Heart right ventricle (tissue), 16 donors: Measurements from ENCODE around the gene ZBED1. TPM values are rescaled to one million over a fixed set of nuclear protein-coding genes. Genes with fewer than 3 reads are reported as not detected.
A peak's percentile ranks its signal among the peaks of the same experiment; 100 is the strongest.

Experiments
- ATAC-seq, 8 donors: fragments of 200-7000 bp; cut with Tn5 transposase; one replicate each; pipeline ENCODE4 v1.9.1; 2020; ENCODE audit warnings: mild to moderate bottlenecking in 8 of 8, moderate library complexity in 8 of 8, moderate number of reproducible peaks in 1 of 8
- DNase-seq, 2 donors: peaks; one replicate each; pipeline ENCODE4 v3.0.0-alpha.2; 2020
- H3K27ac ChIP-seq, 10 donors: fragments of 200-600 bp; sonication (generic) in 2 of 10; one replicate each; pipeline versions ENCODE4 v1.5.0 to v1.8.0; 2020 to 2022; ENCODE audit warnings: mild to moderate bottlenecking in 3 of 10
- H3K27me3 ChIP-seq, 7 donors: fragments of 200-600 bp; one replicate each; pipeline ENCODE4 v1.8.0; 2021 to 2022; ENCODE audit warnings: mild to moderate bottlenecking in 2 of 7
- H3K36me3 ChIP-seq, 9 donors: fragments of 200-600 bp; sonication (generic) in 1 of 9; one replicate each; pipeline versions ENCODE4 v1.5.0 to v1.8.0; 2020 to 2022; ENCODE audit warnings: mild to moderate bottlenecking in 2 of 9
- H3K4me1 ChIP-seq, 9 donors: fragments of 200-600 bp; sonication (generic) in 1 of 9; one replicate each; pipeline versions ENCODE4 v1.5.0 to v1.8.0; 2020 to 2022; ENCODE audit warnings: mild to moderate bottlenecking in 4 of 9
- H3K4me3 ChIP-seq, 10 donors: fragments of 200-600 bp; sonication (generic) in 2 of 10; one replicate each; pipeline versions ENCODE4 v1.5.0 to v1.8.0; 2020 to 2022; ENCODE audit warnings: mild to moderate bottlenecking in 7 of 10, moderate library complexity in 2 of 10
- H3K9me3 ChIP-seq, 11 donors: fragments of 200-600 bp in 10 of 11; sonication (generic) in 2 of 11; one replicate each; pipeline versions ENCODE4 v1.5.0 to v1.8.0; 2013 to 2022; ENCODE audit warnings: mild to moderate bottlenecking in 2 of 11, control low read depth in 1 of 11, moderate library complexity in 1 of 11
- WGBS, 2 donors: extraction: QIAGEN DNeasy Blood & Tissue Kit; methylation state at CpG; one replicate each; pipeline ENCODE4 v1.1.7; 2013; ENCODE audit warnings: inconsistent platforms in 1 of 2; 5-methylcytosine and 5-hydroxymethylcytosine counted together
- intact Hi-C, 10 donors: fragments of 100-400 bp; cut with DNase I; formaldehyde crosslinking; loops; one replicate each; pipeline versions ENCODE4 v1.11.1 to v1.14.2; 2022
- polyA plus RNA-seq, 2 donors: library from polyadenylated mRNA; stranded (reverse); fragments of 200-250 nt; gene quantifications; one replicate each; pipeline ENCODE4 v1.2.3, GENCODE V29; 2013
- total RNA-seq, 10 donors: library from RNA; stranded (reverse); fragmentation: NEBNext Ultra II Directional in 3 of 10; extraction: Animal tissue kit (Norgen Biotek cat#: 25700) in 3 of 10; gene quantifications; one replicate each; pipeline versions ENCODE4 v1.2.1 to v1.2.4, GENCODE V29; 2021 to 2023
- TF ChIP-seq, protein P1 (sequence below), 9 donors: fragments of 200-600 bp; sonication (generic) in 2 of 9; IDR thresholded peaks; one replicate each; pipeline versions ENCODE4 v1.5.0 to v1.8.0; 2021 to 2022; ENCODE audit warnings: antibody characterized with exemption in 9 of 9, mild to moderate bottlenecking in 5 of 9, moderate library complexity in 1 of 9
- donor health status: Arrhythmogenic right ventricular cardiomyopathy.
- donor health status: ischemic (EF 13 %, LVEDD 7.1; RV severe dilation, severe dysfunction).
- donor health status: healthy with polysubstance abuse.
- donor health status: DM: no; HTN: yes; CAD: no.
- donor health status: DM: no; HTN: no; CAD: no.
- donor health status: ischemic (EF 25% LVEDD 6.9; RV normal size, moderate dysfunction).
- donor health status: ischemic (EF 25% LVEDD 5.7; RV mildly dilated, moderate dysfunction).
- donor health status: healthy.
- donor health status: DM: yes; HTN: yes; CAD: no.
- donor health status: Ischemic cardiomyopathy.
- donor health status: ischemic (EF 35%, LVEDD 5.7; RV mildly dilated, moderate dysfunction).
- donor health status: nonischemic (EF 11% LVEDD 7.7; RV severe dilation, severe dysfunction).
- donor health status: DM: yes; HTN: yes; CAD: no.
- donor health status: PGD.
- donor health status: ischemic (EF 29% LVEDD 5.4; RV normal size, mild dysfunction).
- donor health status: nonischemic (EF 23%, LVEDD 6.1; RV moderate dilation, normal function).

Gene ZBED1
- total and polyA plus RNA-seq, 12 donors: 19.0 to 60.8 (median 53.1) TPM

DNA sequence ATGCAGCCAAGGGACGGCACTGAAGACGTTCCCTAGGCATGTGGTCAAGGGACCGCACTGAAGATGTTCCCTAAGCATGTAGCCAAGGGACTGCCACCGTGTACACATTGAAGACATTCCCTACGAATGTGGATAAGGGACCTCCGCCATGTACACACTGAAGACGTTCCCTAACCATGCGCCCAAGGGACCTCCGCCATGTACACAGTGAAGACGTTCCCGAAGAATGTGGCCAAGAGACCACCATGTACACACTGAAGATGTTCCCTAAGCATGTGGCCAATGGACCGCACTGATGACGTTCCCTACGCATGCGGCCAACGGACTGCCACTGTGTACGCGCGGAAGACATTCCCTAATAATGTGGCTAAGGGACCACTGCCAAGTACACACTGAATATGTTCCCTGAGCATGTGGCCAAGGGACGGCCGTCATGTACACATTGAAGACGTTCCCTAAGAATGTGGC, 48.4 kb downstream of the ZBED1 start:
- intact Hi-C loops: no loop called here
- WGBS, 2 donors: 95 to 96% methylated on average over 22 of the region's 22 CpGs
- H3K27ac ChIP-seq: no peak overlapping the region

DNA sequence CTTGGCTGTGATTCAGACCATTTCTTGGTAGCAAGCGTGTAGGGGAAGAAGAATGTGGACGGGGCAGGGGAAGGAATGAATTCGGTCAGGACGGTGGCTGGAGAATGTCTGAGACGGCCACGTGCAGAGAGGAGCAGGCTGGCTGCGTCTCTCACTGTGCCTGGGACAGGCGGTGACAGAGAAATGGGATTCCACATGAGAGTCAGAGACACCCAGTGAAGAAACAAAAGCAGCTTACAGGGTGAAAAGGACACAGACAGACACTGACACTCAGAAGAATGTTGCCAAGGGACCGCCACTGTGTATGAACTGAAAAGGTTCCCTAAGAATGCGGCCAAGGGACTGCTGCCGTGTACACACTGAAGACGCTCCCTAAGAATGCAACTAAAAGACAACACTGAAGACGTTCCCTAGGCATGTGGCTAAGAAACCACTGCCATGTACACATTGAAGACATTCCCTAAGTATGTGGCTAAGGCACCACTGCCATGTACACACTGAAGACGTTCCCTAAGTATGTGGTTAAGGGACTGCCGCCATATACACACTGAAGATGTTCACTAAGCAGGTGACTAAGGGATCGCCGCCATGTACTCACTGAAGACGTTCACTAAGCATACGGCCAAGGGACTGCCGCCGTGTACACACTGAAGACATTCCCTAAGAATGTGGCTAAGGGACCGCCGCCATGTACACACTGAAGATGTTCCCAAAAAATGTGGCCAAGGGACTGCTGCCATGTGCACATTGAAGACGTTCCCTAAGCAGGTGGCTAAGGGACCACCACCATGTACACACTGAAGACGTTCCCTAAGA, 49.1 kb downstream of the ZBED1 start:
- Histone ChIP-seq H3K4me1 (peaks cover 0 to 12% (median 0%) of the 10 kb centered on the region in 9 donors), H3K4me3 (no peak overlapping the region), H3K36me3 (peaks cover 0 to 12% (median 0%) of the 10 kb centered on the region in 9 donors), H3K27me3 (no peaks in the 10 kb centered on the region), H3K27ac (no peak overlapping the region), H3K9me3 (peaks cover 0 to 9% (median 0%) of the 10 kb centered on the region in 11 donors)
- TF ChIP-seq, protein P1, sequence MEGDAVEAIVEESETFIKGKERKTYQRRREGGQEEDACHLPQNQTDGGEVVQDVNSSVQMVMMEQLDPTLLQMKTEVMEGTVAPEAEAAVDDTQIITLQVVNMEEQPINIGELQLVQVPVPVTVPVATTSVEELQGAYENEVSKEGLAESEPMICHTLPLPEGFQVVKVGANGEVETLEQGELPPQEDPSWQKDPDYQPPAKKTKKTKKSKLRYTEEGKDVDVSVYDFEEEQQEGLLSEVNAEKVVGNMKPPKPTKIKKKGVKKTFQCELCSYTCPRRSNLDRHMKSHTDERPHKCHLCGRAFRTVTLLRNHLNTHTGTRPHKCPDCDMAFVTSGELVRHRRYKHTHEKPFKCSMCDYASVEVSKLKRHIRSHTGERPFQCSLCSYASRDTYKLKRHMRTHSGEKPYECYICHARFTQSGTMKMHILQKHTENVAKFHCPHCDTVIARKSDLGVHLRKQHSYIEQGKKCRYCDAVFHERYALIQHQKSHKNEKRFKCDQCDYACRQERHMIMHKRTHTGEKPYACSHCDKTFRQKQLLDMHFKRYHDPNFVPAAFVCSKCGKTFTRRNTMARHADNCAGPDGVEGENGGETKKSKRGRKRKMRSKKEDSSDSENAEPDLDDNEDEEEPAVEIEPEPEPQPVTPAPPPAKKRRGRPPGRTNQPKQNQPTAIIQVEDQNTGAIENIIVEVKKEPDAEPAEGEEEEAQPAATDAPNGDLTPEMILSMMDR (IDR thresholded peaks at IDR 0.05): no peak
- ATAC-seq (peak in 1 of 8 donors; percentile 28), DNase-seq (no peak)
- intact Hi-C loops: no loop called here
- WGBS, 2 donors: 70 to 72% methylated on average over 25 of the region's 25 CpGs

More for the DNA sequence above, 48.4 kb downstream of the ZBED1 start:
- ATAC-seq (no peak), DNase-seq (no peak)
- Histone ChIP-seq H3K4me1 (peaks cover 0 to 12% (median 0%) of the 10 kb centered on the region in 9 donors), H3K27me3 (no peaks in the 10 kb centered on the region), H3K4me3 (no peak overlapping the region), H3K9me3 (peaks cover 0 to 8% (median 0%) of the 10 kb centered on the region in 11 donors), H3K36me3 (peaks cover 0 to 8% (median 0%) of the 10 kb centered on the region in 9 donors)
- TF ChIP-seq, protein P1 (IDR thresholded peaks at IDR 0.05): no peak

DNA sequence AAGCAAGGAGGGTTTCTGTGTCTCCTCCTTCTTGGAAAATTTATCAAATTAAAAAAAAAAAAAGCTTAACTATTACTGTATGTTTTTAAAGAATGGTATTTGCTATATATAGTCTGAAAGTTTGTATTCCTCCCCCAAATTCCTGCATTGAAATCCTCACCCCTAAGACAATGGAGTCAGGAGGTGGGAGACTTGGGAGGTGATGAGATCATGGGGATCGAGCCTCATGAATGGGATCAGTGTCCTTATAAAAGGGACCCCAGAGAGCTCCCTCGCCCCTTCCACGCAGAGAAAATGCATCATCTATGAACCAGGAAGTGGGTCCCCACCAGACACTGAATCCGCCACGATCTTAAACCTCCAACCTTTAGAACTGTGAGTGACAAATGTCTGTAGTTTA, 50.1 kb downstream of the ZBED1 start:
- H3K4me3 ChIP-seq: no peak overlapping the region
- peaks cover 0 to 12% (median 0%) of the 10 kb centered on the region in 9 donors for H3K36me3 ChIP-seq
- ATAC-seq (no peak), DNase-seq (no peak)
- H3K9me3 ChIP-seq: peaks cover 0 to 9% (median 0%) of the 10 kb centered on the region in 11 donors
- 65 to 78% methylated on average over 5 of the region's 5 CpGs for WGBS, 2 donors
- peaks cover 0 to 12% (median 0%) of the 10 kb centered on the region in 9 donors for H3K4me1 ChIP-seq
- H3K27ac ChIP-seq: no peak overlapping the region
- TF ChIP-seq, protein P1 (IDR thresholded peaks at IDR 0.05): no peak
- no peaks in the 10 kb centered on the region for H3K27me3 ChIP-seq
- intact Hi-C loops: no loop called here

DNA sequence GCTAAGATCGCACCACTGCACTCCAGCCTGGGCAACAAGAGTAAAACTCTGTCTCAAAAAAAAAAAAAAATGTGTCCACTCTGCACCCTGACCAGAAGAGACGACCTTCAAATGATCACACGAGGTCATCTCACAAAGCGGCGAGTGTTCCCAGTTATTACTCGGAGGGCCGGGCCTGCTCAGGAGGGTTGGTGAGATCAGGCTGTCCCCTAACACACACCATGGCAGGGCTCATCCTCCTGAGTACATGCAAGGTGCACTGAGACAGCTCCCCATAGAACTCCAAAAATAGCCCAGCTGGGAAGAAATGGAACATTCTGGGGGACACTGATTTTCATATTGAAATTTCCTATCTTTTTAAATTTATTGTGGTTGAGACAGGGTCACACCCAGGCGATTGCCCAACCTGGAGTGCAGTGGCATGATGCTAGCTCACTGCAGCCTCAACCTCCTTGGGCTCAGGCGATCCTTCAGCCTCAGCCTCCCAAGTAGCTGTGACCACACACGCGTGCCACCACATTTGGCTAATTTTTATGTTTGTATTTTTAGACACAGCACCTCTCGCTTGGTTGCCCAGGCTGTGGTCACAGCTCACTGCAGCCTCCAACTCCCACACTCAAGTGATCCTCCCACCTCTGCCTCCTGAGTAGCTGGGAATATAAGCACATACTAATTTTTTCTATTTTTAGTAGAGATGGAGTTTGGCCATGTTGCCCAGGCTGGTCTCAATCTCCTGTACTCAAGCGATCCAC, 51.5 kb downstream of the ZBED1 start:
- TF ChIP-seq, protein P1 (IDR thresholded peaks at IDR 0.05): no peak
- Histone ChIP-seq H3K4me3 (no peak overlapping the region), H3K27ac (no peak overlapping the region), H3K27me3 (no peaks in the 10 kb centered on the region), H3K36me3 (peaks cover 0 to 12% (median 0%) of the 10 kb centered on the region in 9 donors), H3K9me3 (peaks cover 0 to 6% (median 0%) of the 10 kb centered on the region in 11 donors), H3K4me1 (peaks cover 0 to 12% (median 0%) of the 10 kb centered on the region in 9 donors)
- DNase-seq: no peak
- peak in 2 of 8 donors; percentile 55 to 58 for ATAC-seq
- 94 to 96% methylated on average over 13 of the region's 13 CpGs for WGBS, 2 donors
- intact Hi-C loops: no loop called here
